Fibroblast of skin of back (primary cell): ENCODE results near the gene NFKBIA.
"Not testable (repeated sequence)": the region's sequence is repeated elsewhere in the genome, so short reads cannot be mapped to it uniquely, and the experiment has no call there.

Experiments
- DNase-seq: peaks from one replicate; pipeline ENCODE4 v3.0.0-alpha.2; 2013

NFKBIA gene

GRCh38 chr14:35407306-35407630 lies 2.7 kb upstream of the NFKBIA start:
- no peak for DNase-seq

GRCh38 chr14:35406506-35407305 lies 2.2 kb upstream of the NFKBIA start:
- peak; percentile 75 for DNase-seq

GRCh38 chr14:35406090-35406489 lies 1.5 kb upstream of the NFKBIA start:
- DNase-seq, result no peak

GRCh38 chr14:35405304-35405996 lies 901 bp upstream of the NFKBIA start:
- DNase-seq, result no peak

- peak; percentile 92 for DNase-seq
These were observed 723 bp downstream of the NFKBIA start for GRCh38 chr14:35403603-35404448.

GRCh38 chr14:35403114-35403602 lies 1.4 kb downstream of the NFKBIA start:
- no peak for DNase-seq

- no peak for DNase-seq
These were observed 2.0 kb downstream of the NFKBIA start for GRCh38 chr14:35402323-35403113.

- no peak for DNase-seq
These were observed 2.9 kb downstream of the NFKBIA start for GRCh38 chr14:35401422-35402265.

GRCh38 chr14:35400648-35401421 lies 3.7 kb downstream of the NFKBIA start:
- DNase-seq, result no peak

- DNase-seq, result no peak
These were observed 5.2 kb downstream of the NFKBIA start for GRCh38 chr14:35399083-35399937.

GRCh38 chr14:35398071-35398584 lies 6.4 kb downstream of the NFKBIA start:
- DNase-seq, result no peak

GRCh38 chr14:35396610-35397009 lies 7.9 kb downstream of the NFKBIA start:
- DNase-seq, result not testable (repeated sequence)

- DNase-seq, result no peak
These were observed 9.3 kb downstream of the NFKBIA start for GRCh38 chr14:35395283-35395682.

- DNase-seq, result no peak
These were observed 10.1 kb downstream of the NFKBIA start for GRCh38 chr14:35394326-35395013.

- DNase-seq, result no peak
These were observed 10.7 kb downstream of the NFKBIA start for GRCh38 chr14:35393826-35394225.

GRCh38 chr14:35392103-35392502 lies 12.4 kb downstream of the NFKBIA start:
- no peak for DNase-seq

- DNase-seq, result no peak
These were observed 13.2 kb downstream of the NFKBIA start for GRCh38 chr14:35391388-35391710.

- peak; percentile 32 for DNase-seq
These were observed 13.8 kb downstream of the NFKBIA start for GRCh38 chr14:35390577-35391387.
